Panc1 (cell line): ENCODE results near the gene TREML1. TPM values are rescaled to one million over a fixed set of nuclear protein-coding genes. Genes with fewer than 3 reads are reported as not detected.
"Not testable (repeated sequence)": the region's sequence is repeated elsewhere in the genome, so short reads cannot be mapped to it uniquely, and the experiment has no call there.

Experiments
- ATAC-seq: fragments of 200-7000 bp; cut with Tn5 transposase; 2 replicates; pipeline ENCODE4 v1.9.1; 2020; ENCODE audit warnings: mild to moderate bottlenecking, moderate library complexity
- BruUV-seq: library from RNA; stranded (reverse); fragments of 400-500 nt; replicated peaks from 2 replicates; lab custom pipeline; 2021; lab: Mats Ljungman, UMichigan
- CTCF ChIA-PET: fragments of 300-600 bp; sonication (Branson Sonifier 250); formaldehyde crosslinking; loops from one replicate; lab custom pipeline; 2022; ENCODE audit warnings: antibody characterized with exemption; lab: Charles Lee
- POLR2A ChIA-PET: fragments of 300-600 bp; sonication (Branson Sonifier 250); formaldehyde crosslinking; loops from one replicate; lab custom pipeline; 2022; ENCODE audit warnings: antibody characterized with exemption; lab: Charles Lee
- DNase-seq: peaks from one replicate; pipeline ENCODE4 v3.0.0-alpha.2; 2010; ENCODE audit warnings: low read depth, low spot score
- H3K27ac ChIP-seq: 2 replicates; pipeline ENCODE4 v1.5.1; 2011; ENCODE audit warnings: mild to moderate bottlenecking, low read length, inconsistent platforms
- H3K27me3 ChIP-seq: fragments of 200-500 bp; sonication (Bioruptor generic); 2 replicates; pipeline ENCODE4 v1.6.0; 2014; ENCODE audit warnings: low read length, inconsistent platforms; ENCODE audit not compliant: control insufficient read depth, insufficient read depth
- H3K36me3 ChIP-seq: fragments of 200-500 bp; sonication (Bioruptor generic); 2 replicates; pipeline ENCODE4 v1.5.1; 2014; ENCODE audit warnings: inconsistent platforms, mild to moderate bottlenecking, low read length, moderate library complexity; ENCODE audit not compliant: control insufficient read depth, insufficient read depth
- H3K4me1 ChIP-seq: 2 replicates; pipeline ENCODE4 v1.5.1; 2011; ENCODE audit warnings: inconsistent platforms, mild to moderate bottlenecking, low read length, moderate library complexity; ENCODE audit not compliant: control insufficient read depth, insufficient read depth
- H3K4me3 ChIP-seq, 2 experiments: 2 replicates each; pipeline ENCODE4 v1.5.1; 2011 to 2012; ENCODE audit warnings: low read depth in 2 of 2, low read length in 2 of 2, mild to moderate bottlenecking in 2 of 2, inconsistent platforms in 1 of 2, moderate library complexity in 1 of 2
- H3K9me3 ChIP-seq: fragments of 200-500 bp; sonication (Bioruptor generic); 2 replicates; pipeline ENCODE4 v1.5.1; 2014; ENCODE audit warnings: low read depth, mild to moderate bottlenecking, inconsistent platforms, low read length, moderate library complexity; ENCODE audit not compliant: control insufficient read depth, insufficient read depth
- CTCF ChIP-seq: fragments of 450-650 bp; IDR thresholded peaks from 2 replicates; pipeline ENCODE4 v1.5.1; 2017; ENCODE audit warnings: mild to moderate bottlenecking
- POLR2AphosphoS5 ChIP-seq: IDR thresholded peaks from 2 replicates; pipeline ENCODE4 v1.6.1; 2012; ENCODE audit warnings: mild to moderate bottlenecking, low read depth, low read length, moderate library complexity
- SIN3A ChIP-seq: IDR thresholded peaks from 2 replicates; pipeline ENCODE4 v1.6.1; 2012; ENCODE audit warnings: low read depth, mild to moderate bottlenecking, low read length, moderate library complexity, borderline replicate concordance; ENCODE audit not compliant: insufficient read depth
- TCF7L2 ChIP-seq: IDR thresholded peaks from 2 replicates; pipeline ENCODE4 v1.6.1; 2011; ENCODE audit warnings: mild to moderate bottlenecking, low read depth, low read length, inconsistent platforms
- in situ Hi-C: cut with HindIII; loops from 2 replicates; pipeline ENCODE4 v1.10.0; 2016; ENCODE audit warnings: low sequenced_read_pairs, low pct_unique_long_range_greater_than_20kb
- intact Hi-C: fragments of 100-400 bp; cut with micrococcal nuclease; formaldehyde crosslinking; loops from one replicate; pipeline ENCODE4 v1.10.0; 2022; ENCODE audit not compliant: unreplicated experiment
- total RNA-seq: library from RNA; stranded (reverse); gene quantifications from one replicate; pipeline ENCODE4 v1.2.1, GENCODE V29; 2021; ENCODE audit not compliant: unreplicated experiment
- TF ChIP-seq, protein P1 (sequence below), 2 experiments: IDR thresholded peaks; 2 replicates each; pipeline ENCODE4 v1.6.1; 2011 to 2012; ENCODE audit warnings: low read depth in 2 of 2, control low read depth in 1 of 2, low read length in 1 of 2, mild to moderate bottlenecking in 1 of 2, moderate library complexity in 1 of 2; ENCODE audit not compliant: insufficient read depth in 1 of 2

Gene TREML1
- total RNA-seq, 1 experiment from 2014 or later = not detected

GRCh38 chr6:41120058-41120457 lies 34.1 kb downstream of the TREML1 start:
- intact Hi-C loops = no loop called here

GRCh38 chr6:41119508-41119907 lies 34.6 kb downstream of the TREML1 start:
- in situ Hi-C loops (no loop called here), intact Hi-C loops (no loop called here)
- BruUV-seq = no TSS peak
- ATAC-seq (no peak), DNase-seq (no peak)
- TF ChIP-seq CTCF (no peak), SIN3A (no peak), POLR2AphosphoS5 (no peak), TCF7L2 (no peak)
- TF ChIP-seq, protein P1, sequence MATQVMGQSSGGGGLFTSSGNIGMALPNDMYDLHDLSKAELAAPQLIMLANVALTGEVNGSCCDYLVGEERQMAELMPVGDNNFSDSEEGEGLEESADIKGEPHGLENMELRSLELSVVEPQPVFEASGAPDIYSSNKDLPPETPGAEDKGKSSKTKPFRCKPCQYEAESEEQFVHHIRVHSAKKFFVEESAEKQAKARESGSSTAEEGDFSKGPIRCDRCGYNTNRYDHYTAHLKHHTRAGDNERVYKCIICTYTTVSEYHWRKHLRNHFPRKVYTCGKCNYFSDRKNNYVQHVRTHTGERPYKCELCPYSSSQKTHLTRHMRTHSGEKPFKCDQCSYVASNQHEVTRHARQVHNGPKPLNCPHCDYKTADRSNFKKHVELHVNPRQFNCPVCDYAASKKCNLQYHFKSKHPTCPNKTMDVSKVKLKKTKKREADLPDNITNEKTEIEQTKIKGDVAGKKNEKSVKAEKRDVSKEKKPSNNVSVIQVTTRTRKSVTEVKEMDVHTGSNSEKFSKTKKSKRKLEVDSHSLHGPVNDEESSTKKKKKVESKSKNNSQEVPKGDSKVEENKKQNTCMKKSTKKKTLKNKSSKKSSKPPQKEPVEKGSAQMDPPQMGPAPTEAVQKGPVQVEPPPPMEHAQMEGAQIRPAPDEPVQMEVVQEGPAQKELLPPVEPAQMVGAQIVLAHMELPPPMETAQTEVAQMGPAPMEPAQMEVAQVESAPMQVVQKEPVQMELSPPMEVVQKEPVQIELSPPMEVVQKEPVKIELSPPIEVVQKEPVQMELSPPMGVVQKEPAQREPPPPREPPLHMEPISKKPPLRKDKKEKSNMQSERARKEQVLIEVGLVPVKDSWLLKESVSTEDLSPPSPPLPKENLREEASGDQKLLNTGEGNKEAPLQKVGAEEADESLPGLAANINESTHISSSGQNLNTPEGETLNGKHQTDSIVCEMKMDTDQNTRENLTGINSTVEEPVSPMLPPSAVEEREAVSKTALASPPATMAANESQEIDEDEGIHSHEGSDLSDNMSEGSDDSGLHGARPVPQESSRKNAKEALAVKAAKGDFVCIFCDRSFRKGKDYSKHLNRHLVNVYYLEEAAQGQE (IDR thresholded peaks at IDR 0.05; ENCODE audit: insufficient read depth in 1 of 2, low read depth in 2 of 2, low read length in 1 of 2) = no peak
- Histone ChIP-seq H3K27ac (no peak overlapping the region), H3K9me3 (no peaks in the 10 kb centered on the region), H3K36me3 (no peaks in the 10 kb centered on the region), H3K27me3 (no peaks in the 10 kb centered on the region; the same call in 1 of the 2 replicates), H3K4me1 (no peaks in the 10 kb centered on the region), H3K4me3 (no peak overlapping the region)
- POLR2A ChIA-PET = no interaction called here
- CTCF ChIA-PET = no interaction called here

More at GRCh38 chr6:41120058-41120457, 34.1 kb downstream of the TREML1 start:
- H3K36me3 ChIP-seq = no peaks in the 10 kb centered on the region
- POLR2A ChIA-PET = no interaction called here
- DNase-seq (no peak), ATAC-seq (no peak)
- CTCF ChIA-PET = no interaction called here
- no peaks in the 10 kb centered on the region; the same call in 1 of the 2 replicates for H3K27me3 ChIP-seq
- no TSS peak for BruUV-seq
- no peaks in the 10 kb centered on the region for H3K4me1 ChIP-seq
- no peak overlapping the region for H3K4me3 ChIP-seq
- H3K9me3 ChIP-seq = no peaks in the 10 kb centered on the region
- H3K27ac ChIP-seq = no peak overlapping the region
- TF ChIP-seq POLR2AphosphoS5 = no peak
- no peak for TF ChIP-seq TCF7L2
- TF ChIP-seq, protein P1 (IDR thresholded peaks at IDR 0.05; ENCODE audit: insufficient read depth in 1 of 2, low read depth in 2 of 2, low read length in 1 of 2) = no peak
- in situ Hi-C loops = no loop called here

- POLR2A ChIA-PET, H3K27me3 ChIP-seq, DNase-seq, H3K4me3 ChIP-seq, H3K9me3 ChIP-seq, H3K27ac ChIP-seq, H3K36me3 ChIP-seq, ATAC-seq, CTCF ChIA-PET, in situ Hi-C loops, BruUV-seq, intact Hi-C loops, H3K4me1 ChIP-seq: not testable (repeated sequence)
Measured at GRCh38 chr6:41115027-41115426, 39.1 kb downstream of the TREML1 start.
